Gastrocnemius medialis (tissue), 4 donors: ENCODE measurements around the gene TANGO6. TPM values are rescaled to one million over a fixed set of nuclear protein-coding genes. Genes with fewer than 3 reads are reported as not detected.

ENCODE experiments used
- ATAC-seq, 2 donors: fragments of 150-250 bp; one replicate each; pipeline ENCODE4 v1.9.1; 2016
- DNase-seq, 2 donors: peaks; one replicate each; pipeline ENCODE4 v3.0.0-alpha.2; 2019
- H3K27ac ChIP-seq, 4 donors: fragments of 200-600 bp; sonication (generic); 1 replicate in 1 of 4; 2 replicates in 3 of 4; pipeline ENCODE4 v1.5.1; 2016 to 2018; ENCODE audit warnings: mild to moderate bottlenecking in 2 of 4, moderate library complexity in 1 of 4
- H3K27me3 ChIP-seq, 3 donors: fragments of 200-600 bp; sonication (generic) in 2 of 3; 1 replicate in 1 of 3; 2 replicates in 2 of 3; pipeline versions ENCODE4 v1.5.1 to v1.6.0; 2016 to 2019; ENCODE audit warnings: mild to moderate bottlenecking in 1 of 3, moderate library complexity in 1 of 3
- H3K36me3 ChIP-seq, 2 donors: fragments of 200-600 bp; sonication (generic) in 1 of 2; one replicate each; pipeline ENCODE4 v1.5.1; 2017 to 2018
- H3K4me1 ChIP-seq, 2 donors: fragments of 200-600 bp; sonication (generic) in 1 of 2; one replicate each; pipeline ENCODE4 v1.5.1; 2016 to 2017; ENCODE audit warnings: mild to moderate bottlenecking in 2 of 2
- H3K4me3 ChIP-seq, 4 donors: fragments of 200-600 bp; sonication (generic) in 3 of 4; 1 replicate in 1 of 4; 2 replicates in 3 of 4; pipeline ENCODE4 v1.5.1; 2016 to 2019; ENCODE audit warnings: mild to moderate bottlenecking in 2 of 4
- H3K9me3 ChIP-seq, 3 donors: fragments of 200-600 bp; sonication (generic) in 2 of 3; 1 replicate in 1 of 3; 2 replicates in 2 of 3; pipeline ENCODE4 v1.5.1; 2016 to 2019
- CTCF ChIP-seq, 5 experiments: fragments of 450-650 bp in 3 of 5; fragments of 200-600 bp in 2 of 5; sonication (generic) in 2 of 5; IDR thresholded peaks in 4 of 5; conservative IDR thresholded peaks in 1 of 5; 1 replicate in 4 of 5; 2 replicates in 1 of 5; pipeline ENCODE4 v1.5.1; 2016 to 2019; ENCODE audit warnings: antibody characterized with exemption in 5 of 5, mild to moderate bottlenecking in 3 of 5, moderate library complexity in 3 of 5
- POLR2A ChIP-seq, 2 donors: fragments of 450-650 bp; IDR thresholded peaks; one replicate each; pipeline ENCODE4 v1.6.1; 2017; ENCODE audit warnings: antibody characterized with exemption in 2 of 2, mild to moderate bottlenecking in 2 of 2, moderate library complexity in 2 of 2
- in situ Hi-C, 4 donors: fragments of 200-750 bp; cut with MboI; loops; one replicate each; pipeline versions ENCODE4 v1.15.0 to v1.8.0; 2017; ENCODE audit warnings: low sequenced_read_pairs in 4 of 4
- intact Hi-C: fragments of 100-400 bp; cut with DNase I; formaldehyde crosslinking; loops from one replicate; pipeline ENCODE4 v1.15.1; 2023; ENCODE audit warnings: low total_unique reads
- total RNA-seq, 4 donors: library from RNA; depleted of rRNA; stranded (reverse); fragments of >200 nt; gene quantifications; one replicate each; pipeline versions ENCODE4 v1.1.0 to v1.2.3, GENCODE V29; 2016

TANGO6 gene
- total RNA-seq, 4 donors from 2014 or later = 13.6 to 20.0 (median 17.8) TPM

- no peaks in the 10 kb centered on the region for H3K9me3 ChIP-seq
- H3K27ac ChIP-seq = no peak overlapping the region
- no peaks in the 10 kb centered on the region for H3K27me3 ChIP-seq
- DNase-seq (no peak), ATAC-seq (no peak)
- intact Hi-C loops (no loop called here), in situ Hi-C loops (no loop called here)
- no peak overlapping the region for H3K4me3 ChIP-seq
- H3K4me1 ChIP-seq = no peaks in the 10 kb centered on the region
- TF ChIP-seq POLR2A (IDR thresholded peaks at IDR 0.05) (no peak), CTCF (IDR thresholded peaks at IDR 0.05 in 4 of 5, conservative IDR thresholded peaks at IDR 0.05 in 1 of 5) (no peak)
- peaks cover 0 to 19% of the 10 kb centered on the region in 2 donors for H3K36me3 ChIP-seq
Observed at GRCh38 chr16:68978303-68978954, 135.1 kb downstream of the TANGO6 start.

- Histone ChIP-seq H3K27ac (no peak overlapping the region), H3K4me1 (no peaks in the 10 kb centered on the region), H3K27me3 (no peaks in the 10 kb centered on the region), H3K9me3 (no peaks in the 10 kb centered on the region), H3K4me3 (no peak overlapping the region), H3K36me3 (no peaks in the 10 kb centered on the region)
- in situ Hi-C loops (no loop called here), intact Hi-C loops (no loop called here)
- DNase-seq (no peak), ATAC-seq (no peak)
- no peak for TF ChIP-seq CTCF (IDR thresholded peaks at IDR 0.05 in 4 of 5, conservative IDR thresholded peaks at IDR 0.05 in 1 of 5)
- no peak for TF ChIP-seq POLR2A (IDR thresholded peaks at IDR 0.05)
Observed at GRCh38 chr16:68980695-68981315, 137.5 kb downstream of the TANGO6 start.

- Histone ChIP-seq H3K4me3 (no peak overlapping the region), H3K27me3 (no peaks in the 10 kb centered on the region), H3K4me1 (no peaks in the 10 kb centered on the region), H3K9me3 (no peaks in the 10 kb centered on the region), H3K36me3 (no peaks in the 10 kb centered on the region), H3K27ac (no peak overlapping the region)
- no peak for DNase-seq
- no peak for ATAC-seq
- intact Hi-C loops = no loop called here
- TF ChIP-seq POLR2A (IDR thresholded peaks at IDR 0.05) (no peak), CTCF (IDR thresholded peaks at IDR 0.05 in 4 of 5, conservative IDR thresholded peaks at IDR 0.05 in 1 of 5) (no peak)
- in situ Hi-C loops = no loop called here
Observed at GRCh38 chr16:68981971-68982370, 138.6 kb downstream of the TANGO6 start.

GRCh38 chr16:68984467-68984866 lies 141.1 kb downstream of the TANGO6 start:
- Histone ChIP-seq H3K36me3 (no peaks in the 10 kb centered on the region), H3K4me1 (no peaks in the 10 kb centered on the region), H3K9me3 (no peaks in the 10 kb centered on the region), H3K27me3 (no peaks in the 10 kb centered on the region), H3K4me3 (no peak overlapping the region), H3K27ac (no peak overlapping the region)
- ATAC-seq (no peak), DNase-seq (no peak)
- intact Hi-C loops (no loop called here), in situ Hi-C loops (no loop called here)
- TF ChIP-seq POLR2A (IDR thresholded peaks at IDR 0.05) (no peak), CTCF (IDR thresholded peaks at IDR 0.05 in 4 of 5, conservative IDR thresholded peaks at IDR 0.05 in 1 of 5) (no peak)
